GM21360 (cell line): ENCODE results near the gene ERVFRD-1.

Source experiments
- ATAC-seq: cut with Tn5 transposase; IDR thresholded peaks from one replicate; pipeline ENCODE4 v1.9.1; 2021; ENCODE audit warnings: mild to moderate bottlenecking, moderate library complexity; ENCODE audit not compliant: unreplicated experiment

The ERVFRD-1 gene

DNA sequence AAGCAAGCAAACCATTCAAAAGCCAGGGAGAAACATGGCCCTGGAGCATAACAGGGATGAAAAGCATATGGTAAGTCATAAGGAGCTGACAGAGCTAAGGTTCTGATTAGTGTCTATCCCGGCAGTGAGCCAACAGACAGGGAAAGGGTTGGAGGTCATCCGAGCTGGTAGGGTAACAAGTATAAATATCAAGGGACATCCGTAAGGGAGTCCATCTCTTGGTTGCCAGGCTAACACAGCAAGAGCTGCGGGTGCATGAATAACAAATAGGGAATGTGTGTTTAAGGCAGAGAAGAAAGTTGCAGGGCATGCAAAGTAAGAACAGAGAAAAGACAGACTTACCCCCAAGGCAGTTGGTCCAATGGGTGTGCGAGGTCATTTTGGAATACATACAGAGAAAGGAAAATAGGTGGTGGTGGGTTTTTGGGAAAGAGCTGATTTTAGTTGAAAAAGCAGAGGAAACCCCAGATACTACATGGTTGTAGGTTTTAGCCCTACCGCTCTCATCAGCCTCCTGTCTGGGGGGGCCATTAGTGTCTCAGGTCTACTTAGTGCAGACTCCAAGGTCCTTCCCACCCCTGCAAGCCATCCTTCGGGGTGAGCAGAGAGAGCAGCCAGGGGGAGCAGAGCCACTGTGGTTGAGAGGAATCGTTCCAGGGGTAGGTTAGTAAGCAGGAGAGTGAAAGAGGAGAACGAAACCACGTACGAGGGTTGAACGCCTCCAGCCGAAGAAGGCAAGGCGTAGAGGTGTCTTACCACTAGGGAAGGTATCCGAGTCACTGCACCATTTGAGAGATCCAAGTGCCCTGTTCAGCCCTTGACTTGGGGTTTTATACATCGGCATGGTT, at the start of gene ERVFRD-1:
TSS of gene ERVFRD-1 (minus strand) at position 805 of the 848 bp plus-strand sequence. CDS start 6,415 bp downstream, outside the sequence.
- no peak for ATAC-seq

DNA sequence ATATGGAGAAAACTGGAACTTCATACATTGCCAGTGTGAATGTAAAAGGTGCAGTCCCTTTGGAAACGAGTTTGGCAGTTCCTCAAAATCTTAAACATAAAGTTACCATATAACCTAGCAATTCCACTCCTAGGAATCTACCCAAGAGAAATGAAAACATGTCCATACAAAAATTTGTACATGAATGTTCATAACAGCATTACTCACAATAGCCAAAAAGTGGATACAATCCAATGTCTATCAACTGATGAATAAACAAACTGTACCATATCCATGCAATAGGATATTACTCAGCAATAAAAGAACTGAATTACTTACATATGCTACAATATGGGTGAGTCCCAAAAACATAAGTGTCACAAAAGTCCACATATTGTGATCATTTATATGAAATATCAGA, 48.7 kb upstream of the ERVFRD-1 start:
- no peak for ATAC-seq

DNA sequence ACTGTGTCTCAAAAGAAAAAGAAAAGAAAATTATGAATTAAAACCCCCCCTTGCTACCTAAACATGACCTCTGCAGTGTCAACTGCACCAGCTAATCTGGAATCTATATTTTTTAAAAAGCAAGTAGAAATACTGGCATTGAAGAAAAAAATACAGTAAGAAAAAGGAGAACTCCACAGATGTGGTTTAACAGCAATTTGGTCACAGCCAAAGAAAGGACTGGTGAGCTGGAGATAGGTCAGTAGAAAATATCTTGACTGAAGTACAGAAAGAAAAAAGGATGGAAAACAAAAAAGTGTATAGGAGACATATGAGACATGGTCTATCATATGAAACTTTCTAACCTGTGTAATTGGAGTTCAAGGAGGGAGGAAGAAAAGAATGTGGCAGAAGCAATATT, 44.1 kb upstream of the ERVFRD-1 start:
- ATAC-seq = no peak

DNA sequence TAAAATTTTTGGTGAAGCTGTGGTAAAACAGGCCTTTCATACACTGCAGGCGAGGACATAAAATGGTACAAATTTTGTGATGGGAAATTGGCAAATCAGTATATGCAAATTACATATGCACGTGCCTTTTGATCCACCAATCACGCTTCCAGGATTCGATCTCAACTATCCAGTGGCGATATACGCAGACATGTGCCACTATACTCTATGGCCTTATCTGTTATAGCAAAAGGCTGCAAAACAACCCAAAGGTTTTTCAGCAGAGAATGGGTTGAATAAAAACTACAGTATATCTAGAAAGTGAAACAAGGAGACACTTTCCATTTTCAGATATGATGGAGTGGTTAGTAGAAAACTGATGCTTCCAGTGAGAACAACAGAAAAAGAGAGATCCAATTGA, 41.9 kb upstream of the ERVFRD-1 start:
- ATAC-seq = no peak

DNA sequence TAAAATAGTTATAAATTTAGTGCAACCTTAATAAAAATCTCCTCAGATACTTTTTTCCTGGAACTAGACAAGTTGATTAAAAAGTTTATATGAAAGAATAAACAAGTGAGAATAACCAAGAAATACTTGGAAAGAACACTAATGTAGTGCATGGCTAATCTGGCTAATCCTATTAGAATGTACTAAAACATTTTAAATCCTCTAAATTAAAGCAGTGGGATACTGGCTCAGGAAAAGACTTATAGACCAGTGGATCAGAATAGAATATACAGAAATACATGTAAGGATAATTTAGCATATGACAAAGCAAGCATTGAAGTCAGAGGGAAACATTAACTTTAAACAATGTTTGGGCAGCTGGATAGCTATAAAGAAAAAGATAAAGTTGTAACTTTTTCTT, 41.1 kb upstream of the ERVFRD-1 start:
- no peak for ATAC-seq

- no peak for ATAC-seq
These were observed 40.0 kb upstream of the ERVFRD-1 start for GRCh38 chr6:11151488-11151887.

DNA sequence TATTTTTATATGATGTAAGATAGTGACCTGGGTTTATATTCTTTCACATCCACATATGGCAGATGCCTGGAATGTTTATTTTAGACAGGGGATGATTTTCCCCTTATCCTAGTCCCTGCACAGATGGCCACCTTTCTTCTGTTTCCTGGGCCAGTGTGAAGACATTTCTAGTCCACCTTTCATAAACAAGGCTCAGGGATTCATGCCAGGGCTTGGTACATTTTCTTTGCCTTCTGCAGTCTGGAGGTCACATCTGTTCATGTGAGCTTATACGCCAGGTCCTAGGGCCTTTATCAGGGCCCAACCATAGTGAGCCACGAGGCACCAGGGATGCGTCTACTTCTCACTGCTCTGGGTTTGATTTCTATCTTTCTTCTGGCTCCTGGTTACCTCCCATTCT, 38.0 kb upstream of the ERVFRD-1 start:
- ATAC-seq = no peak

DNA sequence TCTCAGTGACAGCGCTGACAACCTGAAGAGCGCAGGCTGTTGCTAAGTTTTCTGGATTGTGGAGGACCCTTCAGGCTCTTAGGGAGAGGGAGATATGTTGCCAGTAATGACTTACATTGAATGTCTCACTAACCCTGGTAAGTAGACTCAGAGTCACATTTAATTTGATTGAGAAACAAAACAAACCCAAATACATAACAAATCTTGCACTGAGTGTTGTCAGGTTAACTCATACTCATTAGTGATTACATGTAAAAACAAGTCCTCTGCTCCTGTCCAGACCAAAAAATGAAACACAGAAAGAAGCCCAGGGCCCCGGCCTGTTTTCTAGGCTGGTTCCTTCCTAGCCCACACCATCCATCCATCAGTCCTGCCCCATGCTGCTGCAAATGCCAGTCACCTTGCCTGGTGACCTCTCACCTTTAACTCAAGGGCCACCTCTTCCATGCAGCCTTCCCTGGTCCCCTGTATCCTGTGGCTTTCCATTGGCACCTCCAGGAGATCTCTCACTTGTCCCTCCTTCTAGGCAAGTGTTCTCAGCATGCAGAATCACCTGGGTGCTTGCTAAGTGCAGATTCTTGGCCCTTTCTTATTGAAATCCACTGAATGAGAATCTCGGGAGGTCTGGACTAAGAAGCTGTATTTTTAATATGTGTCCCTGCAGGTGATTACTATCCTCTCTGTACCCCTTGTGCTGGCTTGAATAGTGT, 34.7 kb upstream of the ERVFRD-1 start:
- ATAC-seq = no peak

DNA sequence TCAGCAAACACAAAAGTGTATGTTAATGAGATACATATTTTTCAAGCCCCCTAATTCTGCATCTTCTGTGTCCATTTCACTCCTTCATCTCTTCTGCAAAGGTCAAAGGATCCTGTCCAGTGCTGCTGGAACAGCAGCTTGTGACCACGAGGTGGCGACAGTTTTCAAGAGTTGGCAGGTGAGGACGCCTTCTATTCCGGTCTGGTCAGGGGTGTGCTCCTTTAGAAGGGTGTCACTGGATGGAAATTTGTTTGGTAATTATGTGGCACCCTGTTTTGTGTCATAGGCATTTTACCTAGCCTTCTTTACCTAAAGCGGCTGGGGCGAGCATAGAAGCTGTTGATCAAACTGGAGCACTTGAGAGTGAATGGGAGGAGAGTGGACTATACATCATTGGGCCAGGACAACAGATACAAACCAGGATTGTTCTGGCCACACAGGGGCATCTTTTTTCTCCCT, 32.9 kb upstream of the ERVFRD-1 start:
- ATAC-seq = peak; percentile 64

- no peak for ATAC-seq
These were observed 32.2 kb upstream of the ERVFRD-1 start for GRCh38 chr6:11143394-11144371.

DNA sequence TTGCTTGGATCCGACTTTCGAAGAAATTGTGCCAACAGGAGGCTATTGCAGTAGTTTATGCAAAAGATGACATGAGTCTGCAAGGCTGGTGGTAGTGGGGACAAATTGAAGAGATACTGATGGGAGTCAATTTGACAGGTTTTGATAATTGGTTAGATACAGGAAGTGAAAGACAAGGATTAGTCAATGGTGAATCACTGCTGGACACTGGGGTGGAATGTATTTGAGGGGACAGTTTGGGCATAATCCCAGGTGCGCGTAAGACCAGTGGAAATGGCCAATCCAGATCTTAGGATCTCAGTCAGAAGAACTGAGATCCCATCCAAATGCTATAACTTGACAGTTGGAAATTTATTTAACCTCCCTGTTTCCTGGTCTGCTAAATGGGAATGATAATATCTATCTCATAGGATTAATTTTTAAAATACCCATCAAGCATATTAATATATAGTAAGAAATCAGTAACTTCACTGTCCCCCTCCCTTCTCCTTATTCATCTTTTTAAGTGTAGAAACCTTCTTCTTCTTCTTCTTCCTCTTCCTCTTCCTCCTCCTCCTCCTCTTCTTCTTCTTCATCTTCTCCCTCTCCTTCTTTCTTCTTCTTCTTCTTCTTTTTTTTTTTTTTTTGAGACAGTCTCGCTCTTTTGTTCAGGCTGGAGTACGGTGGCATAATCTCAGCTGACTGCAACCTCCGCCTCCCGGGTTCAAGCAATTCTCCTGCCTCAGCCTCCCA, 30.9 kb upstream of the ERVFRD-1 start:
- no peak for ATAC-seq

DNA sequence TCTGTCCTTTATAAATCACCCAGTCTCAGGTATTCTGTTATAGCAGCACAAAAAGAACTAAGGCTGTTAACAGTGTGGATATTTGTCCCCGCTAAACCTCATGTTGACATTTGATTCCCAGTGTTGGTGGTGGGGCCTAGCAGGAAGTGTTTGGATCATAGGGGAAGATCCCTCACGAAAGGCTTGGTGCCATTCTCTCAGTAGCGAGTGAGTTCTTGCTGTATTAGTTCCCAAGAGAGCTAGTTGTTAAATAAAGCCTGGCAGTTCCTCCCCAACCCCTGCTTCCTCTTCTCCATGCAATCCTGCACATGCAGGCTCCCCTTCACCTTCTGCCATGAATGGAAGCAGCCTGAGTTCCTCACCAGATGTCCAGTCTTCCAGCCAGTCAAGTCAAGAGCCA, 29.8 kb upstream of the ERVFRD-1 start:
- ATAC-seq = no peak

DNA sequence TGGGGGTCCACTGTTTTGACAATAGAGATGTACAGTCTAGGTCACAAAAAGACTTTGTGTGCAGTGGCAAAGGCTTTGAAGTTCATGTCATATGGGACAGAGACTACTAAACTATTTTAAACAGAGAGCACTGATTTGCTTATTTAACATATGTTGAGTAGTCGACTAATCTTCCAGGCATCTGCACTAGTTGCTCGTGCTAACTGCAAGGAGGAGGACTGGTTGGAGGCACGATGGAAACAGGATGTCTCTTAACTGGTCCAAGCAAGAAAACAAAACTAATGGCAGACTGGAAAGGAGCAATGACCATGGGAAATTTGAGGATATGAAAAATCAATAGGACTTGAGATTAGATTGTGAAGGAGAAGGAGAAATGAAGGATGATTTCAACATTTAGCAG, 28.5 kb upstream of the ERVFRD-1 start:
- no peak for ATAC-seq

GRCh38 chr6:11139051-11139960, 27.8 kb upstream of the ERVFRD-1 start:
- ATAC-seq = peak; percentile 55

DNA sequence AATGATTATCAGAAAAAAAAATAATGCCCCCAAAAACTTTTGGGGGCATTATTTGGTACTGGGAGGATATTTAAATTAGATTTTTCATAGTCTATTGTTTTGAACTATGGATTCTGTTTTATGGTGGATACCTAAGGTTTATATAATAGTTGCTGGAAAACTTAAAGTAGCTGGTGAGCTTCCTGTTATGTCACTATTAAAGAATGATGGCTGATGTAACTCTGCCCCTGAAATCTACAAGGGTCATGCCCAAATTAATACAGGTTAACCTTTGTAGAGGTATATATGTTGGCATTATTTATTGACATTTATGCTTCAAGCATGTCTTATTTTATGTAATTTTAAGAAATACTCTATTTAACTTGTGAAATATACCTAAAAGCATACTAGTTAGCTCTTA, 25.3 kb upstream of the ERVFRD-1 start:
- no peak for ATAC-seq

DNA sequence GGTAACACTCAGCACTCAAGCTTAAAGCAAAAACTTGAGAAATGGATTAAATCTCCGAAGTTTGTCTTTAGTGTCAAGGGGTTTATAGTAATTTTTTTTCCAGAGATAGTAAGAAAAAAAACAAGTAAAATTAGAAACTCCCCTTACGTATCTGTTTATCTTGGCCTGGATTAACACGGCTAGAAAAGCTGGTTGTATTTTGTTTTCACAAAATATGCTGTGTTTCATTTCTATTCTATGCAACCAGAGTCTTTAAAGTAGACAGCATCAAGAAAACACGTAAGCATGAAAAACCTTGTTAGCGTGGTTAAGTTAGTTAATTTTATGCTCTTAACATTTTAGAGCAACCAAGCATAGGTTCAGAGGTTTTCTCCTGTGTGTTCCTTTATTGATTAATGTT, 21.8 kb upstream of the ERVFRD-1 start:
- no peak for ATAC-seq

DNA sequence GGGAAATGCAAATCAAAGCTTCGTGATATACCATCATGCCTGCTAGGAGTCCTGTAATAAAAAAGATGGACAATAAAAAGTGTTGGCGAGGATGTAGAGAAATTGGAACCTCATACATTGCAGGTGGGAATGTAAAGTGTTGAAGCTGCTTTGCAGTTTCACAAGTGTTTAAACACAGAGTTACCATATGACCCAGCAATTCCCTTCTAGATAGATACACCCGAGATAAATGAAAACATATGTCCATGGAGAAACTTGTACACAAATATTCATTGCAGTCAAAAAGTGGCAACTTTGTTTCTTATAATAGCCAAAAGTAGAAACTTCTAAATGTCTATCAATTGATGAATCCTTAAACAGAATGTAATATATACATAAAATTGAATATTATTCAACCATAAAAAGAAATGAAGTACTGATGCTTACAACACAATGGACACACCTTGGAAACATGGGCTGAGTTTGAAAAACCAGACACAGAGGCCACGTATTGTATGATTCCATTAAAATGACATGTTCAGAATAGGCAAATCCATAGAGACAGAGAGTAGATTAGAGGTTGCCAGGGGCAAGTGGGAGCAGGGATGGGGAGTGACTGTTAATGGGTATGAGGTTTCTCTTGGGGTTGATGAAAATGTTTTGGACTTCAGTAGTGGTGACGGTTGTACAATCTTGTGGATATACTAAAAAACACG, 20.8 kb upstream of the ERVFRD-1 start:
- no peak for ATAC-seq

- ATAC-seq = no peak
These were observed 19.1 kb upstream of the ERVFRD-1 start for GRCh38 chr6:11130605-11131004.
